ENCODE results near the gene SDHB.
A peak's percentile ranks its signal among the peaks of the same experiment; 100 is the strongest.

The SDHB gene

GRCh38 chr1:16998589-16998988 is 55.2 kb downstream of the SDHB start (continued):
- TF ChIP-seq ZNF433 (tag by site-specific recombination; IDR thresholded peaks at IDR 0.05; ENCODE audit: low read depth) = no peak
- no peak for TF ChIP-seq EGR2 (tag by site-specific recombination; IDR thresholded peaks at IDR 0.05; ENCODE audit: low read depth)
- no peak for TF ChIP-seq ZNF223 (tag by site-specific recombination; IDR thresholded peaks at IDR 0.05)
- no peak for TF ChIP-seq ZNF354C (tag by site-specific recombination; IDR thresholded peaks at IDR 0.05; ENCODE audit: borderline replicate concordance, low read depth)
- no peak for TF ChIP-seq ZNF624 (tag by site-specific recombination; IDR thresholded peaks at IDR 0.05)
- no peak for TF ChIP-seq ZNF324 (tag by site-specific recombination; IDR thresholded peaks at IDR 0.05)
- no peak for TF ChIP-seq ZBTB20 (tag by site-specific recombination; IDR thresholded peaks at IDR 0.05)
- no peak for TF ChIP-seq ZNF561 (tag by site-specific recombination; IDR thresholded peaks at IDR 0.05; ENCODE audit: borderline replicate concordance)
- no peak for TF ChIP-seq ZNF19 (tag by site-specific recombination; IDR thresholded peaks at IDR 0.05; ENCODE audit: low read depth)
- TF ChIP-seq ZNF335 (tag by site-specific recombination; conservative IDR thresholded peaks at IDR 0.05) = no peak

DNA sequence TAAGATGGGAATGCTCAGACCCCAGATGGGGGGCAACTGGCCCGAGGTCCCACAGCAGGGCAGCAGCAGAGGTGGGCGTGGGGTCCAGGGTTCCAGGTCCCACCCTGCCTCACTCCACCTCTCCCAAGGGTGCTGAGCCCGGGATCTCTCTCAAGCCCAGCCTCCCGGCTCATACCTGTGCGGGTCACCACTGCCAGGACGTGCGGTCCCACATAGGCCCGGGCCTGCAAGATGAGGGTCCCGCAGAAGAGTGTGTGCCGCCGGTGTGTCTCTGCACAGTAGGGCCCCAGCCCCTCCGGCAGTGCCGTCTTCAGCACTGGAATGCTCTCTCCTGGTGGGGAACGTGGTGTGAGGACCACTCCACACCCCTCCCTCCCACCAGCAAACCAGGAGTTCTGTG is 57.0 kb downstream of the SDHB start:
- TF ChIP-seq YY1 (tag by site-specific recombination; IDR thresholded peaks at IDR 0.05) (no peak), ZNF114 (tag by site-specific recombination; IDR thresholded peaks at IDR 0.05) (no peak), ZNF366 (tag by site-specific recombination; conservative IDR thresholded peaks at IDR 0.05) (no peak)
- POLR2A ChIA-PET = no interaction called here
- CTCF ChIA-PET = no interaction called here
- Histone ChIP-seq H3K4me3 (ENCODE audit: low read depth, low read length) (no peak overlapping the region), H3K4me1 (ENCODE audit: control insufficient read depth, insufficient read depth, low read length) (no peaks in the 10 kb centered on the region), H3K27ac (ENCODE audit: extremely low read depth, low read depth, low read length) (no peak overlapping the region), H3K36me3 (ENCODE audit: control insufficient read depth in 2 of 2, insufficient read depth in 1 of 2, low read length in 2 of 2) (peaks cover 0 to 72% of the 10 kb centered on the region in 2 experiments; a peak in 2 of 3 replicates), H3K9me3 (ENCODE audit: control insufficient read depth, insufficient read depth, low read depth, low read length) (no peaks in the 10 kb centered on the region)

GRCh38 chr1:16993521-16994038 is 60.3 kb downstream of the SDHB start:
- CTCF ChIA-PET = no interaction called here
- POLR2A ChIA-PET = interaction anchor here (0.6 kb wide), 1 partner anchor 9 kb away, joined by 4 read pairs; no protein-coding TSS in a partner anchor
- H3K36me3 ChIP-seq (ENCODE audit: control insufficient read depth in 2 of 2, insufficient read depth in 1 of 2, low read length in 2 of 2) = peaks cover 0 to 73% of the 10 kb centered on the region in 2 experiments; a peak in 2 of 3 replicates

GRCh38 chr1:16992675-16993074 is 61.2 kb downstream of the SDHB start:
- no peak overlapping the region for H3K27ac ChIP-seq (ENCODE audit: extremely low read depth, low read depth, low read length)
- H3K9me3 ChIP-seq (ENCODE audit: control insufficient read depth, insufficient read depth, low read depth, low read length) = no peaks in the 10 kb centered on the region
- peaks cover 0 to 72% of the 10 kb centered on the region in 2 experiments; a peak in 2 of 3 replicates for H3K36me3 ChIP-seq (ENCODE audit: control insufficient read depth in 2 of 2, insufficient read depth in 1 of 2, low read length in 2 of 2)
- H3K4me1 ChIP-seq (ENCODE audit: control insufficient read depth, insufficient read depth, low read length) = no peaks in the 10 kb centered on the region
- POLR2A ChIA-PET = interaction anchor here (0.7 to 1.3 kb wide), 2 partner anchors 11 to 256 kb away, joined by 3 to 7 read pairs; partner anchors contain the start of gene PADI3
- CTCF ChIA-PET = interaction anchor here (0.5 kb wide), 1 partner anchor 27 kb away, joined by 4 read pairs; no protein-coding TSS in a partner anchor
- no peak overlapping the region for H3K4me3 ChIP-seq (ENCODE audit: low read depth, low read length)
- TF ChIP-seq SETDB1 (IDR thresholded peaks at IDR 0.05; ENCODE audit: insufficient read length, low read length) = no peak
- no peak for TF ChIP-seq REPIN1 (tag by site-specific recombination; IDR thresholded peaks at IDR 0.05; ENCODE audit: low read depth)

More at GRCh38 chr1:16993521-16994038, 60.3 kb downstream of the SDHB start:
- no peak overlapping the region for H3K27ac ChIP-seq (ENCODE audit: extremely low read depth, low read depth, low read length)
- no peak for TF ChIP-seq ZBTB48 (tag by site-specific recombination; IDR thresholded peaks at IDR 0.05)
- no peak for TF ChIP-seq ZNF26 (tag by site-specific recombination; IDR thresholded peaks at IDR 0.05)
- TF ChIP-seq GLIS2 (tag by site-specific recombination; IDR thresholded peaks at IDR 0.05) = peak; percentile 19; the same call in 1 of the 2 replicates
- no peaks in the 10 kb centered on the region for H3K9me3 ChIP-seq (ENCODE audit: control insufficient read depth, insufficient read depth, low read depth, low read length)
- no peak overlapping the region for H3K4me3 ChIP-seq (ENCODE audit: low read depth, low read length)
- H3K4me1 ChIP-seq (ENCODE audit: control insufficient read depth, insufficient read depth, low read length) = no peaks in the 10 kb centered on the region

Measured in HEK293 (cell line).